Measurements from ENCODE around the gene OTOG. TPM values are rescaled to one million over a fixed set of nuclear protein-coding genes. Genes with fewer than 3 reads are reported as not detected.

The OTOG gene
- total RNA-seq, 1 experiment from 2014 or later = 0.35 TPM

GRCh38 chr11:17641792-17642350 lies 94.8 kb downstream of the OTOG start:
- Mint-ChIP-seq H3K4me1 (peaks cover 14 to 19% of the 10 kb centered on the region in 2 experiments), H3K27ac (no peak overlapping the region; a peak in 1 of 7 replicates), H3K27me3 (ENCODE audit: low read depth) (peaks cover 11% of the 10 kb centered on the region), H3K4me3 (no peak overlapping the region), H3K9me3 (no peaks in the 10 kb centered on the region), H3K36me3 (ENCODE audit: insufficient read depth in 1 of 3, low read depth in 3 of 3) (no peaks in the 10 kb centered on the region)
- Histone ChIP-seq H4K5ac (ENCODE audit: insufficient read length, low read depth, low read length) (no peak overlapping the region), H2BK12ac (ENCODE audit: insufficient read length, low read depth, low read length) (no peak overlapping the region), H3K23ac (ENCODE audit: insufficient read length, low read depth, low read length) (no peak overlapping the region), H2BK20ac (ENCODE audit: low read depth, low read length, poor library complexity, severe bottlenecking) (no peak overlapping the region), H3T11ph (ENCODE audit: low read length) (no peak overlapping the region), H3K9ac (ENCODE audit: extremely low read depth, insufficient read length, low read length) (no peak overlapping the region), H3K4me1 (ENCODE audit: insufficient read depth, low read length) (peaks cover 5% of the 10 kb centered on the region; the same call in 1 of the 2 replicates), H4K91ac (ENCODE audit: insufficient read length, low read depth, low read length) (no peak overlapping the region), H3K9me3 (ENCODE audit: control insufficient read depth, low read depth, low read length) (no peaks in the 10 kb centered on the region), H2AK5ac (ENCODE audit: insufficient read length, low read length) (no peak overlapping the region), H4K20me1 (ENCODE audit: control insufficient read depth, insufficient read depth, insufficient read length) (no peaks in the 10 kb centered on the region), H3K79me2 (ENCODE audit: insufficient read depth, low read length) (no peaks in the 10 kb centered on the region), H3K14ac (ENCODE audit: insufficient read depth, low read length) (no peak overlapping the region), H2BK120ac (ENCODE audit: low read depth, low read length, poor library complexity, severe bottlenecking) (no peak overlapping the region), H3K27ac (ENCODE audit: insufficient read length, low read depth, low read length) (no peak overlapping the region), H2BK15ac (ENCODE audit: low read depth, low read length) (no peak overlapping the region), H3K23me2 (ENCODE audit: insufficient read length, low read depth, low read length, poor library complexity, severe bottlenecking) (no peaks in the 10 kb centered on the region), H3K27me3 (ENCODE audit: insufficient read depth, low read length) (no peaks in the 10 kb centered on the region), H3K18ac (ENCODE audit: insufficient read length, low read depth, low read length) (no peak overlapping the region), H2AFZ (ENCODE audit: low read length) (no peak overlapping the region), H3K4me2 (ENCODE audit: insufficient read depth, insufficient read length, low read length) (no peak overlapping the region), H4K8ac (replicated peaks; ENCODE audit: insufficient read length, low read depth, low read length) (no peak overlapping the region), H2BK5ac (ENCODE audit: insufficient read length, low read length) (no peak overlapping the region), H3K79me1 (ENCODE audit: insufficient read depth, low read depth, low read length, poor library complexity, severe bottlenecking) (no peaks in the 10 kb centered on the region), H3K4ac (ENCODE audit: low read depth, low read length) (no peak overlapping the region), H3K56ac (ENCODE audit: insufficient read length, low read depth, low read length) (no peak overlapping the region)
- no CpG with 5 or more reads among the region's 17 CpGs for WGBS (ENCODE audit: extremely low coverage, insufficient read length, low lambda C conversion rate)
- DNase-seq = no peak
- TF ChIP-seq, protein P1, sequence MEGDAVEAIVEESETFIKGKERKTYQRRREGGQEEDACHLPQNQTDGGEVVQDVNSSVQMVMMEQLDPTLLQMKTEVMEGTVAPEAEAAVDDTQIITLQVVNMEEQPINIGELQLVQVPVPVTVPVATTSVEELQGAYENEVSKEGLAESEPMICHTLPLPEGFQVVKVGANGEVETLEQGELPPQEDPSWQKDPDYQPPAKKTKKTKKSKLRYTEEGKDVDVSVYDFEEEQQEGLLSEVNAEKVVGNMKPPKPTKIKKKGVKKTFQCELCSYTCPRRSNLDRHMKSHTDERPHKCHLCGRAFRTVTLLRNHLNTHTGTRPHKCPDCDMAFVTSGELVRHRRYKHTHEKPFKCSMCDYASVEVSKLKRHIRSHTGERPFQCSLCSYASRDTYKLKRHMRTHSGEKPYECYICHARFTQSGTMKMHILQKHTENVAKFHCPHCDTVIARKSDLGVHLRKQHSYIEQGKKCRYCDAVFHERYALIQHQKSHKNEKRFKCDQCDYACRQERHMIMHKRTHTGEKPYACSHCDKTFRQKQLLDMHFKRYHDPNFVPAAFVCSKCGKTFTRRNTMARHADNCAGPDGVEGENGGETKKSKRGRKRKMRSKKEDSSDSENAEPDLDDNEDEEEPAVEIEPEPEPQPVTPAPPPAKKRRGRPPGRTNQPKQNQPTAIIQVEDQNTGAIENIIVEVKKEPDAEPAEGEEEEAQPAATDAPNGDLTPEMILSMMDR (conservative IDR thresholded peaks at IDR 0.05) = no peak
